Glutamatergic neuron (in vitro differentiated cells): Measurements from ENCODE around the gene CRMP1. TPM values are rescaled to one million over a fixed set of nuclear protein-coding genes. Genes with fewer than 3 reads are reported as not detected.

ENCODE experiments used
- DNase-seq: peaks from one replicate; pipeline ENCODE4 v3.0.0; 2022
- H3K27ac Mint-ChIP-seq: one replicate; pipeline ENCODE4 v1.8.0; 2020; ENCODE audit warnings: mild to moderate bottlenecking, mixed read lengths, inconsistent platforms; ENCODE audit not compliant: unreplicated experiment
- H3K27me3 Mint-ChIP-seq: one replicate; pipeline ENCODE4 v1.8.0; 2020; ENCODE audit warnings: mild to moderate bottlenecking, moderate library complexity, mixed read lengths, inconsistent platforms; ENCODE audit not compliant: unreplicated experiment
- H3K36me3 Mint-ChIP-seq: one replicate; pipeline ENCODE4 v1.8.0; 2020; ENCODE audit warnings: mild to moderate bottlenecking, mixed read lengths, inconsistent platforms; ENCODE audit not compliant: unreplicated experiment
- H3K4me1 Mint-ChIP-seq: one replicate; pipeline ENCODE4 v1.8.0; 2020; ENCODE audit warnings: mild to moderate bottlenecking, low read depth, mixed read lengths, inconsistent platforms; ENCODE audit not compliant: unreplicated experiment
- H3K4me3 Mint-ChIP-seq: one replicate; pipeline ENCODE4 v1.8.0; 2020; ENCODE audit warnings: mild to moderate bottlenecking, mixed read lengths, inconsistent platforms; ENCODE audit not compliant: unreplicated experiment
- H3K9me3 Mint-ChIP-seq: one replicate; pipeline ENCODE4 v1.8.0; 2020; ENCODE audit warnings: mild to moderate bottlenecking, moderate library complexity, mixed read lengths, inconsistent platforms; ENCODE audit not compliant: unreplicated experiment
- total RNA-seq: library from RNA; stranded (reverse); fragmentation: NEBNext Ultra II Directional; extraction: Animal tissue kit (Norgen Biotek cat#: 25700); gene quantifications from one replicate; pipeline ENCODE4 v1.2.1, GENCODE V29; 2021; ENCODE audit not compliant: unreplicated experiment
- TF ChIP-seq, protein P1 (sequence below): fragments of 200-600 bp; sonication (generic); IDR thresholded peaks from one replicate; pipeline ENCODE4 v1.5.0; 2021; ENCODE audit not compliant: partially characterized antibody, unreplicated experiment

CRMP1 gene
- total RNA-seq, 1 donor from 2014 or later: 947 TPM

DNA sequence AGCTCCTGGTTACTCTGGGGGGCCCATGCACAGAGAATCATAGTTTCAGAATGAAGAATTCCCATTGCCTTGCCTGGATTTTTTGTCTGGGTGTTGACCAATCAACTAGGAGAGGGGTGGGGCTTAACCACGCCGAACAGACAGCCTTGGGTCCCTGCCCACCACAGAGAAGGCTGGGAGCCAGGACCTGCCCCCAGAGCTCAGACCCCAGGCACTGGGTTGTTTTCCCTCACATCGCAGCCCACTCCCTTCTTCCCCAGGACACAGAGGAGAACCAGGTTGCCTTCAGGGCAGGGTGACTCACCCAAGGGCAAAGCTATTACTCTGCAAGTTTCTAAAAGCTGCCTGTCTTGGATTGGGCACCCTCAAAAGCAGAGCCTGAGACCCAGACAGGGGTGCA lies 23.3 kb upstream of the CRMP1 start:
- no peak overlapping the region for H3K27ac Mint-ChIP-seq
- H3K4me1 Mint-ChIP-seq: peaks cover 30% of the 10 kb centered on the region
- H3K36me3 Mint-ChIP-seq: no peaks in the 10 kb centered on the region

DNA sequence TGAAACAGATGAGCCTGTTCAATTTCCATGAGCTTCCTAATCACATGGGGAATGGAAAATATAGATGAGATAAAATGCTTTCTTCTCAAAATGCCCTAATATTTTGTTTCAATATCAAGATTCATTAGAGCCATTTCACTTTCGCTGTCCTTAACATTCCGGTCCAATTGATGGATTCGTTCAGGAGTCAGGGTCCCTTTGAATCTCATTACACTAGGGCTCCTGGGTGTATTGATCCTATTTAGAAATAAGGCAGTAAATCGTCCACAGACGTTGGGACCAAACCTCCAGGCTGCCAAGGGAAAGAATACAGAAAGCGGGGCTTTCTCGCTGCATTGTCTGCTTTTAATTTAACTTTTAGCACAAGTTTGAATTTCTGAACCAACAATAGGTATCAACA lies 20.6 kb upstream of the CRMP1 start:
- H3K9me3 Mint-ChIP-seq: peaks cover 4% of the 10 kb centered on the region
- peak overlapping the region; percentile 20 for H3K4me3 Mint-ChIP-seq
- H3K4me1 Mint-ChIP-seq: peaks cover 24% of the 10 kb centered on the region
- DNase-seq: no peak
- peak overlapping the region; percentile 73 for H3K27ac Mint-ChIP-seq
- TF ChIP-seq, protein P1, sequence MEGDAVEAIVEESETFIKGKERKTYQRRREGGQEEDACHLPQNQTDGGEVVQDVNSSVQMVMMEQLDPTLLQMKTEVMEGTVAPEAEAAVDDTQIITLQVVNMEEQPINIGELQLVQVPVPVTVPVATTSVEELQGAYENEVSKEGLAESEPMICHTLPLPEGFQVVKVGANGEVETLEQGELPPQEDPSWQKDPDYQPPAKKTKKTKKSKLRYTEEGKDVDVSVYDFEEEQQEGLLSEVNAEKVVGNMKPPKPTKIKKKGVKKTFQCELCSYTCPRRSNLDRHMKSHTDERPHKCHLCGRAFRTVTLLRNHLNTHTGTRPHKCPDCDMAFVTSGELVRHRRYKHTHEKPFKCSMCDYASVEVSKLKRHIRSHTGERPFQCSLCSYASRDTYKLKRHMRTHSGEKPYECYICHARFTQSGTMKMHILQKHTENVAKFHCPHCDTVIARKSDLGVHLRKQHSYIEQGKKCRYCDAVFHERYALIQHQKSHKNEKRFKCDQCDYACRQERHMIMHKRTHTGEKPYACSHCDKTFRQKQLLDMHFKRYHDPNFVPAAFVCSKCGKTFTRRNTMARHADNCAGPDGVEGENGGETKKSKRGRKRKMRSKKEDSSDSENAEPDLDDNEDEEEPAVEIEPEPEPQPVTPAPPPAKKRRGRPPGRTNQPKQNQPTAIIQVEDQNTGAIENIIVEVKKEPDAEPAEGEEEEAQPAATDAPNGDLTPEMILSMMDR: no peak
- H3K27me3 Mint-ChIP-seq: peaks cover 3% of the 10 kb centered on the region
- peaks cover 5% of the 10 kb centered on the region for H3K36me3 Mint-ChIP-seq

More for the DNA sequence above, 23.3 kb upstream of the CRMP1 start:
- TF ChIP-seq, protein P1: no peak
- H3K9me3 Mint-ChIP-seq: peaks cover 4% of the 10 kb centered on the region
- DNase-seq: no peak
- H3K4me3 Mint-ChIP-seq: no peak overlapping the region
- no peaks in the 10 kb centered on the region for H3K27me3 Mint-ChIP-seq

DNA sequence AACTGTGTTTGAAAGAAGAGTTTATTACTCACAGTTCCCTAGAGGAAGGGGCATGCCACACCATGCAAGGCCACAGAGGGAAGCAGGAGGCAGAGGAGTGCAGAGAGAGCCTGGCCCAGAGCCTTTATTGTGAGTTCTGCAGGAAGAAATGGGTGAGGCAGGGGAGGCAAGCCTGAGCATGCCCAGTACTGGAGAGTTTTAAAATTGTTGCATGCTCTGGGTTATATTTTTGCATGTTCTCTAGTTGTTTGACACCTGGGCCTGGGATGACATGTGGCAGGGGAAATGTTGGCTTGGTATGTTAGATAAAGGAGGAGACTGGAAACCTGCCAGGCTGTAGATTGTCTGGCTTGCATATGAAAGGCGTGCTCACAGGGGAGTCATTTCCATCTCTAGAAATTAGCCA lies 19.7 kb upstream of the CRMP1 start:
- H3K36me3 Mint-ChIP-seq: peaks cover 7% of the 10 kb centered on the region
- TF ChIP-seq, protein P1: no peak
- DNase-seq: no peak
- peaks cover 3% of the 10 kb centered on the region for H3K27me3 Mint-ChIP-seq
- H3K4me1 Mint-ChIP-seq: peaks cover 24% of the 10 kb centered on the region
- H3K4me3 Mint-ChIP-seq: peak overlapping the region; percentile 40
- H3K27ac Mint-ChIP-seq: peak overlapping the region; percentile 76
- H3K9me3 Mint-ChIP-seq: peaks cover 3% of the 10 kb centered on the region

DNA sequence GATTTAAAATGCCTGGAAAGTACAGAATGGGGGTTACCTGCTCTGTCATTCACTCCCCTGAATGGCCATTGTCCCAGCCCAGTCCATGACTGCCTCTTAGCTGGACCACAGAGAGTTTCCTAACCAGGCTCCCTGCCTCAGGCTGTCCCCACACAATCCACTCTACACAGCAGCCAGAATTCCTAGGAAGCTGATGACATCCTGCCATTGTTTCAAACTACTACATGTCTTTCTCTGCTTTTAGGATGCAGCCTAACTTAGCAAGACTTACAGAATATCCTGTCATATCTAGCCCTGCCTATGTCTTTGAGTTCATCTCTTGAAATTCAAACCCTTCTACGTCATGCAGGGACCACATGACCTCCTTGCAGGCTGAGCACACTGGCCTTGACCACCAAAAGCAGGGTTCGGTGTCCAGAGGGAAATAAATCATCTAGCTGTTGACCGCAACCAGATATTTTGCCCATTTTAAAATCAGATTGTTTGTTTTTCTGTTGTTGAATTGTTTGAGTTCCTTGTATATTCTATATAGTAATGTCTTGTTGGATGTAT lies 16.1 kb upstream of the CRMP1 start:
- Mint-ChIP-seq H3K4me3 (no peak overlapping the region), H3K4me1 (peaks cover 20% of the 10 kb centered on the region), H3K27ac (no peak overlapping the region), H3K9me3 (peaks cover 5% of the 10 kb centered on the region), H3K27me3 (peaks cover 3% of the 10 kb centered on the region), H3K36me3 (peaks cover 18% of the 10 kb centered on the region)
- TF ChIP-seq, protein P1: no peak
- DNase-seq: no peak

DNA sequence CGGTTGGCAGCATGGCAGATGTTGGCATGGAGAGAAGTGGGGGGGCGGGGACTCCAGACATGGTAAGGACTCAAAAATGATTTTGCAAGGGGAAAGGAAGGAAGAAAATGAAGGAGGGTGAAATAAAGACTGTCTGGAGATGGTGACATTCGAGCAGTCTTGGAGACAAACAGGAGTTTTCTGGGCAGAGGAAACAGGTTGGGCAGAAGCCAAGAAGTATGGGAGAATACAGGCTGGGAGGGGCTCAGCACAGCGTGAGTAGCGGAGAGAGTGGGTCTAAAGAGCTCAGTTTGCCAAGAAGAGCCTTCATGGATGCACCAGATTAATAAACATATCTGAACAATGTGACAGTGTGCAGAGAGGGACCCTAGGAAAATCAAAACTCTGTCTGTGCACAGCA lies 13.3 kb upstream of the CRMP1 start:
- Mint-ChIP-seq H3K4me3 (peak overlapping the region; percentile 7), H3K27ac (no peak overlapping the region), H3K27me3 (peaks cover 3% of the 10 kb centered on the region), H3K4me1 (peaks cover 6% of the 10 kb centered on the region), H3K9me3 (peaks cover 4% of the 10 kb centered on the region), H3K36me3 (peaks cover 18% of the 10 kb centered on the region)
- DNase-seq: no peak
- TF ChIP-seq, protein P1: no peak
